Neural cell (in vitro differentiated cells): Measurements from ENCODE around the gene FAM204A. TPM values are rescaled to one million over a fixed set of nuclear protein-coding genes. Genes with fewer than 3 reads are reported as not detected.

ENCODE experiments used
- H2AFZ ChIP-seq: fragments of 200-600, 300-800 bp; sonication (generic), shearing (Covaris generic); 2 replicates; pipeline ENCODE4 v1.6.0; 2014; ENCODE audit warnings: low read depth, mild to moderate bottlenecking, antibody characterized with exemption, low read length, moderate library complexity
- H3F3A ChIP-seq: fragments of 200-600 bp; shearing (Covaris generic); 2 replicates; pipeline ENCODE4 v1.6.1; 2016; ENCODE audit warnings: mild to moderate bottlenecking, moderate library complexity, mixed read lengths, antibody characterized with exemption, low read length; ENCODE audit not compliant: insufficient read depth, poor library complexity, severe bottlenecking
- H3K27ac ChIP-seq: fragments of 200-600, 300-800 bp; sonication (generic), shearing (Covaris generic); 2 replicates; pipeline ENCODE4 v1.5.1; 2014; ENCODE audit warnings: mild to moderate bottlenecking, low read length, moderate library complexity
- H3K27me3 ChIP-seq: fragments of 300-800, 200-600 bp; sonication (generic), shearing (Covaris generic); 2 replicates; pipeline ENCODE4 v1.6.0; 2014; ENCODE audit warnings: mild to moderate bottlenecking, low read depth, low read length, moderate library complexity; ENCODE audit not compliant: insufficient read depth
- H3K36me3 ChIP-seq: fragments of 300-800, 200-600 bp; sonication (generic), shearing (Covaris generic); 2 replicates; pipeline ENCODE4 v1.5.1; 2014; ENCODE audit warnings: mild to moderate bottlenecking, antibody characterized with exemption, low read length, moderate library complexity; ENCODE audit not compliant: insufficient read depth
- H3K4me2 ChIP-seq: fragments of 300-800, 200-600 bp; sonication (generic), shearing (Covaris generic); 2 replicates; pipeline ENCODE4 v1.6.0; 2014; ENCODE audit warnings: mild to moderate bottlenecking, low read length
- H3K4me3 ChIP-seq: fragments of 300-800, 200-600 bp; sonication (generic), shearing (Covaris generic); 2 replicates; pipeline ENCODE4 v1.5.1; 2014; ENCODE audit warnings: mild to moderate bottlenecking, low read length, moderate library complexity
- H3K79me2 ChIP-seq: fragments of 200-600 bp; shearing (Covaris generic); replicated peaks from 2 replicates; pipeline ENCODE4 v1.6.0; 2014; ENCODE audit warnings: mild to moderate bottlenecking, low read length, moderate library complexity; ENCODE audit not compliant: insufficient read depth
- H3K9ac ChIP-seq: fragments of 300-800, 200-600 bp; sonication (generic), shearing (Covaris generic); 2 replicates; pipeline ENCODE4 v1.6.1; 2016; ENCODE audit warnings: mild to moderate bottlenecking, low read length, mixed read lengths
- H3K9me2 ChIP-seq: fragments of 200-600 bp; shearing (Covaris generic); 2 replicates; pipeline ENCODE4 v1.6.1; 2016; ENCODE audit warnings: mild to moderate bottlenecking, low read length, mixed read lengths; ENCODE audit not compliant: insufficient read depth
- H3K9me3 ChIP-seq: fragments of 200-600, 300-800 bp; sonication (generic), shearing (Covaris generic); 2 replicates; pipeline ENCODE4 v1.6.1; 2016; ENCODE audit warnings: mild to moderate bottlenecking, mixed run types, low read length, moderate library complexity, mixed read lengths
- H4K20me1 ChIP-seq: fragments of 200-600 bp; shearing (Covaris generic); 2 replicates; pipeline ENCODE4 v1.6.1; 2016; ENCODE audit warnings: mild to moderate bottlenecking, mixed run types; ENCODE audit not compliant: insufficient read depth
- CTCF ChIP-seq: fragments of 450-650 bp; IDR thresholded peaks from 2 replicates; pipeline ENCODE4 v1.5.1; 2014; ENCODE audit warnings: antibody characterized with exemption, mild to moderate bottlenecking, moderate library complexity; ENCODE audit not compliant: poor library complexity, severe bottlenecking
- EP300 ChIP-seq: fragments of 450-650 bp; conservative IDR thresholded peaks from 2 replicates; pipeline ENCODE4 v1.6.1; 2014; ENCODE audit warnings: antibody characterized with exemption, mild to moderate bottlenecking, moderate library complexity; ENCODE audit not compliant: poor library complexity, severe bottlenecking
- EZH2 ChIP-seq: fragments of 200-600, 300-800 bp; shearing (Covaris generic), sonication (generic); IDR thresholded peaks from 2 replicates; pipeline ENCODE4 v1.6.1; 2014; ENCODE audit warnings: antibody characterized with exemption, low read length, borderline replicate concordance, mild to moderate bottlenecking; ENCODE audit not compliant: insufficient read depth, poor library complexity, severe bottlenecking
- MXI1 ChIP-seq: fragments of 450-650 bp; conservative IDR thresholded peaks from 2 replicates; pipeline ENCODE4 v1.6.1; 2014; ENCODE audit warnings: antibody characterized with exemption, mild to moderate bottlenecking; ENCODE audit not compliant: poor library complexity, severe bottlenecking
- POLR2AphosphoS5 ChIP-seq: IDR thresholded peaks from 2 replicates; pipeline ENCODE4 v1.6.1; 2012
- RAD21 ChIP-seq: fragments of 450-650 bp; conservative IDR thresholded peaks from 2 replicates; pipeline ENCODE4 v1.6.1; 2014; ENCODE audit warnings: antibody characterized with exemption, mild to moderate bottlenecking, moderate library complexity
- REST ChIP-seq: IDR thresholded peaks from 2 replicates; pipeline ENCODE4 v1.6.1; 2012; ENCODE audit warnings: borderline replicate concordance
- SMC3 ChIP-seq: fragments of 450-650 bp; conservative IDR thresholded peaks from 2 replicates; pipeline ENCODE4 v1.6.1; 2014; ENCODE audit warnings: antibody characterized with exemption, mild to moderate bottlenecking, moderate library complexity; ENCODE audit not compliant: poor library complexity
- TAF1 ChIP-seq: IDR thresholded peaks from 2 replicates; pipeline ENCODE4 v1.6.1; 2012; ENCODE audit warnings: low read depth
- polyA minus RNA-seq: library from RNA; depleted of rRNA, polyadenylated mRNA; stranded (reverse); fragments of >200 nt; gene quantifications from 2 replicates; pipeline ENCODE4 v1.2.3, GENCODE V29; 2014
- polyA plus RNA-seq: library from polyadenylated mRNA; depleted of rRNA; stranded (reverse); fragments of >200 nt; gene quantifications from 2 replicates; pipeline ENCODE4 v1.2.3, GENCODE V29; 2014

FAM204A gene
- 182 and 202 TPM in 2 replicates for polyA plus RNA-seq
- polyA minus RNA-seq: 80.8 and 130 TPM in 2 replicates

GRCh38 chr10:118341791-118342637, at the start of gene FAM204A:
Gene FAM204A, minus strand, starts transcription at chr10:118342324. Its CDS starts 5,909 bp downstream, at chr10:118336415.
- Histone ChIP-seq H4K20me1 (no peaks in the 10 kb centered on the region), H3K36me3 (no peaks in the 10 kb centered on the region), H3K4me2 (peak within 1 kb of the TSS; percentile 79), H3K9me2 (no peaks in the 10 kb centered on the region), H3K27me3 (no peaks in the 10 kb centered on the region), H3K4me3 (peak within 1 kb of the TSS; percentile 81), H3K9me3 (no peaks in the 10 kb centered on the region), H3K9ac (peak within 1 kb of the TSS; percentile 86), H2AFZ (peak within 1 kb of the TSS; percentile 78), H3K27ac (peak within 1 kb of the TSS; percentile 94), H3F3A (peaks cover 4% of the 10 kb centered on the region), H3K79me2 (peaks cover 44% of the 10 kb centered on the region)
- TF ChIP-seq REST (peak; percentile 74), SMC3 (peak; percentile 59), EZH2 (no peak), TAF1 (peak; percentile 71), CTCF (peak; percentile 54), MXI1 (peak; percentile 90), POLR2AphosphoS5 (peak; percentile 95), RAD21 (peak; percentile 64), EP300 (peak; percentile 58)

- no peak overlapping the region for H3K27ac ChIP-seq
- no peak for TF ChIP-seq SMC3
- TF ChIP-seq EP300: no peak
- TF ChIP-seq TAF1: no peak
- no peak for TF ChIP-seq CTCF
- no peak for TF ChIP-seq RAD21
- no peak for TF ChIP-seq POLR2AphosphoS5
- TF ChIP-seq EZH2: no peak
- TF ChIP-seq REST: no peak
- TF ChIP-seq MXI1: no peak
- H3K36me3 ChIP-seq: no peaks in the 10 kb centered on the region
- H3K4me3 ChIP-seq: no peak overlapping the region
- no peaks in the 10 kb centered on the region for H3K9me3 ChIP-seq
- no peaks in the 10 kb centered on the region for H3K79me2 ChIP-seq
- H3F3A ChIP-seq: no peaks in the 10 kb centered on the region
- no peak overlapping the region for H3K4me2 ChIP-seq
- H4K20me1 ChIP-seq: no peaks in the 10 kb centered on the region
- H2AFZ ChIP-seq: no peak overlapping the region
- no peaks in the 10 kb centered on the region for H3K27me3 ChIP-seq
- H3K9me2 ChIP-seq: no peaks in the 10 kb centered on the region
- no peak overlapping the region for H3K9ac ChIP-seq
Measured at GRCh38 chr10:118383699-118384098, 41.6 kb upstream of the FAM204A start.
